Glomerular endothelial cell (primary cell): ENCODE measurements around the gene EHD4. TPM values are rescaled to one million over a fixed set of nuclear protein-coding genes. Genes with fewer than 3 reads are reported as not detected.

ENCODE experiments used
- DNase-seq: peaks from one replicate; pipeline ENCODE4 v3.0.0-alpha.2; 2011; ENCODE audit warnings: low read depth, low spot score; ENCODE audit errors: extremely low read depth
- total RNA-seq: library from RNA; depleted of rRNA; stranded (reverse); fragments of >200 nt; gene quantifications from 2 replicates; pipeline ENCODE4 v1.2.3, GENCODE V29; 2015

Gene EHD4
- total RNA-seq, 1 donor from 2014 or later, result 236 TPM

- DNase-seq, result no peak
Observed at GRCh38 chr15:41849204-41849603, 123.2 kb downstream of the EHD4 start.

GRCh38 chr15:41848631-41849030 lies 123.7 kb downstream of the EHD4 start:
- no peak for DNase-seq

- DNase-seq, result no peak
Observed at GRCh38 chr15:41847981-41848380, 124.4 kb downstream of the EHD4 start.

GRCh38 chr15:41847206-41847605 lies 125.2 kb downstream of the EHD4 start:
- DNase-seq, result no peak

Other genes with a start within 250 kb of the EHD4 start
- 21.4 and 27.4 TPM in 2 replicates for gene MAPKBP1, start 198.1 kb downstream of the EHD4 start, total RNA-seq
- 3.6 and 4.5 TPM in 2 replicates for gene JMJD7, start 144.5 kb downstream of the EHD4 start, total RNA-seq
- 0.48 and 0.58 TPM in 2 replicates for gene PLA2G4B, start 133.7 kb downstream of the EHD4 start, total RNA-seq
- 6.8 and 15.0 TPM in 2 replicates for gene SPTBN5, start 78.5 kb downstream of the EHD4 start, total RNA-seq
- gene PLA2G4E, start 48.5 kb upstream of the EHD4 start, total RNA-seq, result not detected in 2 replicates
- not detected in 2 replicates for gene PLA2G4D, start 122.0 kb upstream of the EHD4 start, total RNA-seq
- not detected in 2 replicates for gene PLA2G4F, start 184.1 kb upstream of the EHD4 start, total RNA-seq
- gene VPS39, start 235.7 kb upstream of the EHD4 start, total RNA-seq, result 53.6 and 57.1 TPM in 2 replicates